ENCODE results near the gene CLBA1. TPM values are rescaled to one million over a fixed set of nuclear protein-coding genes. Genes with fewer than 3 reads are reported as not detected.

CLBA1 gene
- total and polyA plus RNA-seq, 3 donors from 2014 or later, result 27.6 to 53.9 (median 47.6) TPM

GRCh38 chr14:105010891-105011291 lies 25.3 kb downstream of the CLBA1 start:
- no peaks in the 10 kb centered on the region for H3K9me3 ChIP-seq
- 79 to 82% methylated on average over 13 to 17 of the region's 17 CpGs for WGBS, 2 donors
- TF ChIP-seq CTCF (IDR thresholded peaks at IDR 0.05) (no peak), POLR2A (IDR thresholded peaks at IDR 0.05) (no peak)
- H3K36me3 ChIP-seq (ENCODE audit: low read depth, missing control alignments), result no peaks in the 10 kb centered on the region
- no peaks in the 10 kb centered on the region for H3K4me1 ChIP-seq
- H3K27me3 ChIP-seq, result no peaks in the 10 kb centered on the region
- H3K27ac ChIP-seq, result no peak overlapping the region
- no peak overlapping the region for H3K4me3 ChIP-seq
- intact Hi-C loops (cut with DNase I; ENCODE audit: low total_unique reads), result no loop called here
- no peak for DNase-seq

GRCh38 chr14:105011312-105011990 lies 25.9 kb downstream of the CLBA1 start:
- Histone ChIP-seq H3K27ac (no peak overlapping the region), H3K4me1 (no peaks in the 10 kb centered on the region), H3K4me3 (no peak overlapping the region), H3K9me3 (no peaks in the 10 kb centered on the region), H3K36me3 (ENCODE audit: low read depth, missing control alignments) (no peaks in the 10 kb centered on the region), H3K27me3 (no peaks in the 10 kb centered on the region)
- WGBS, 2 donors, result 89 to 91% methylated on average over 29 of the region's 29 CpGs
- no peak for DNase-seq
- intact Hi-C loops (cut with DNase I; ENCODE audit: low total_unique reads), result no loop called here
- TF ChIP-seq POLR2A (IDR thresholded peaks at IDR 0.05) (no peak), CTCF (IDR thresholded peaks at IDR 0.05) (no peak)

- H3K4me3 ChIP-seq, result no peak overlapping the region
- no peaks in the 10 kb centered on the region for H3K9me3 ChIP-seq
- no peaks in the 10 kb centered on the region for H3K36me3 ChIP-seq (ENCODE audit: low read depth, missing control alignments)
- no peak for DNase-seq
- no peaks in the 10 kb centered on the region for H3K4me1 ChIP-seq
- no peak overlapping the region for H3K27ac ChIP-seq
- H3K27me3 ChIP-seq, result no peaks in the 10 kb centered on the region
- TF ChIP-seq POLR2A (IDR thresholded peaks at IDR 0.05), result no peak
- intact Hi-C loops (cut with DNase I; ENCODE audit: low total_unique reads), result no loop called here
- WGBS, 2 donors, result 84 to 88% methylated on average over 19 to 23 of the region's 23 CpGs
Measured at GRCh38 chr14:105012171-105012985, 26.8 kb downstream of the CLBA1 start.

GRCh38 chr14:105013150-105013785 lies 27.7 kb downstream of the CLBA1 start:
- no peak overlapping the region for H3K4me3 ChIP-seq
- no peaks in the 10 kb centered on the region for H3K4me1 ChIP-seq
- intact Hi-C loops (cut with DNase I; ENCODE audit: low total_unique reads), result no loop called here
- TF ChIP-seq CTCF (IDR thresholded peaks at IDR 0.05), result no peak
- TF ChIP-seq POLR2A (IDR thresholded peaks at IDR 0.05), result no peak
- DNase-seq, result no peak
- H3K27me3 ChIP-seq, result no peaks in the 10 kb centered on the region
- WGBS, 2 donors, result 52 to 64% methylated on average over 8 of the region's 8 CpGs
- H3K36me3 ChIP-seq (ENCODE audit: low read depth, missing control alignments), result no peaks in the 10 kb centered on the region
- no peak overlapping the region for H3K27ac ChIP-seq
- no peaks in the 10 kb centered on the region for H3K9me3 ChIP-seq

- Histone ChIP-seq H3K36me3 (ENCODE audit: low read depth, missing control alignments) (no peaks in the 10 kb centered on the region), H3K4me3 (no peak overlapping the region), H3K27me3 (no peaks in the 10 kb centered on the region), H3K4me1 (no peaks in the 10 kb centered on the region), H3K27ac (no peak overlapping the region), H3K9me3 (no peaks in the 10 kb centered on the region)
- TF ChIP-seq CTCF (IDR thresholded peaks at IDR 0.05) (no peak), POLR2A (IDR thresholded peaks at IDR 0.05) (no peak)
- no peak for DNase-seq
- 90 to 91% methylated on average over 4 to 9 of the region's 9 CpGs for WGBS, 2 donors
- intact Hi-C loops (cut with DNase I; ENCODE audit: low total_unique reads), result no loop called here
Measured at GRCh38 chr14:105014032-105014431, 28.4 kb downstream of the CLBA1 start.

Measured in testis (tissue), 3 donors.